Stomach (tissue), 9 donors: ENCODE data around the gene MANF. TPM values are rescaled to one million over a fixed set of nuclear protein-coding genes. Genes with fewer than 3 reads are reported as not detected.
"Not testable (repeated sequence)": the region's sequence is repeated elsewhere in the genome, so short reads cannot be mapped to it uniquely, and the experiment has no call there.

Experiments used
- DNase-seq, 2 donors: peaks; one replicate each; pipeline versions ENCODE4 v3.0.0 to v3.0.0-alpha.2; 2013 to 2019
- H3K27ac ChIP-seq, 5 donors: fragments of 200-600 bp in 4 of 5; sonication (generic) in 4 of 5; one replicate each; pipeline ENCODE4 v1.5.1; 2013 to 2019; ENCODE audit warnings: mild to moderate bottlenecking in 1 of 5, moderate library complexity in 1 of 5
- H3K27me3 ChIP-seq, 3 donors: fragments of 200-600 bp; sonication (generic); one replicate each; pipeline ENCODE4 v1.5.1; 2017 to 2019; ENCODE audit warnings: mixed run types in 1 of 3
- H3K36me3 ChIP-seq, 4 donors: fragments of 200-600 bp; sonication (generic); 1 replicate in 3 of 4; 2 replicates in 1 of 4; pipeline ENCODE4 v1.5.1; 2016 to 2019
- H3K4me1 ChIP-seq, 4 donors: fragments of 200-600 bp; sonication (generic); one replicate each; pipeline ENCODE4 v1.5.1; 2016 to 2019
- H3K4me3 ChIP-seq, 4 donors: fragments of 200-600 bp; sonication (generic) in 3 of 4; one replicate each; pipeline ENCODE4 v1.5.1; 2016 to 2019; ENCODE audit warnings: mild to moderate bottlenecking in 1 of 4
- H3K9me3 ChIP-seq, 4 donors: fragments of 200-600 bp; sonication (generic); one replicate each; pipeline ENCODE4 v1.5.1; 2016 to 2019
- EP300 ChIP-seq: sonication (generic); formaldehyde crosslinking; IDR thresholded peaks from one replicate; pipeline ENCODE4 v1.6.1; 2017; ENCODE audit warnings: antibody characterized with exemption
- POLR2A ChIP-seq, 4 donors: fragments of 450-650 bp; IDR thresholded peaks; one replicate each; pipeline ENCODE4 v1.6.1; 2016; ENCODE audit warnings: antibody characterized with exemption in 4 of 4, control low read depth in 2 of 4, mild to moderate bottlenecking in 1 of 4, moderate library complexity in 1 of 4
- POLR2AphosphoS5 ChIP-seq, 3 donors: sonication (generic); formaldehyde crosslinking; IDR thresholded peaks; one replicate each; pipeline ENCODE4 v1.6.1; 2016; ENCODE audit warnings: antibody characterized with exemption in 3 of 3
- WGBS, 5 donors: extraction: QIAGEN DNeasy Blood & Tissue Kit in 3 of 5; methylation state at CpG; one replicate each; pipeline versions ENCODE4 v1.1.5 to v1.1.7; 2013 to 2018; 5-methylcytosine and 5-hydroxymethylcytosine counted together
- intact Hi-C: fragments of 100-400 bp; cut with DNase I; formaldehyde crosslinking; loops from one replicate; pipeline ENCODE4 v1.15.1; 2023; ENCODE audit warnings: low total_unique reads
- polyA plus RNA-seq, 3 donors: library from polyadenylated mRNA; stranded (reverse); fragments of 200-250 nt; gene quantifications; one replicate each; pipeline ENCODE4 v1.2.3, GENCODE V29; 2013
- total RNA-seq, 5 donors: library from RNA; depleted of rRNA; stranded (reverse); fragments of >200 nt; gene quantifications; one replicate each; pipeline versions ENCODE4 v1.1.0 to v1.2.3, GENCODE V29; 2014 to 2016
- TF ChIP-seq, protein P1 (sequence below), 7 experiments: fragments of 450-650 bp in 4 of 7; fragments of 200-600 bp in 3 of 7; sonication (generic) in 3 of 7; IDR thresholded peaks; one replicate each; pipeline ENCODE4 v1.5.1; 2016 to 2019; ENCODE audit warnings: antibody characterized with exemption in 7 of 7, control low read depth in 2 of 7, mild to moderate bottlenecking in 1 of 7
- donor health status: healthy with polysubstance abuse.
- donor health status: Bipolar disorder and iron deficiency.
- donor health status: healthy.

The MANF gene
- total and polyA plus RNA-seq, 8 donors, result 0.58 to 76.4 (median 31.7) TPM

DNA sequence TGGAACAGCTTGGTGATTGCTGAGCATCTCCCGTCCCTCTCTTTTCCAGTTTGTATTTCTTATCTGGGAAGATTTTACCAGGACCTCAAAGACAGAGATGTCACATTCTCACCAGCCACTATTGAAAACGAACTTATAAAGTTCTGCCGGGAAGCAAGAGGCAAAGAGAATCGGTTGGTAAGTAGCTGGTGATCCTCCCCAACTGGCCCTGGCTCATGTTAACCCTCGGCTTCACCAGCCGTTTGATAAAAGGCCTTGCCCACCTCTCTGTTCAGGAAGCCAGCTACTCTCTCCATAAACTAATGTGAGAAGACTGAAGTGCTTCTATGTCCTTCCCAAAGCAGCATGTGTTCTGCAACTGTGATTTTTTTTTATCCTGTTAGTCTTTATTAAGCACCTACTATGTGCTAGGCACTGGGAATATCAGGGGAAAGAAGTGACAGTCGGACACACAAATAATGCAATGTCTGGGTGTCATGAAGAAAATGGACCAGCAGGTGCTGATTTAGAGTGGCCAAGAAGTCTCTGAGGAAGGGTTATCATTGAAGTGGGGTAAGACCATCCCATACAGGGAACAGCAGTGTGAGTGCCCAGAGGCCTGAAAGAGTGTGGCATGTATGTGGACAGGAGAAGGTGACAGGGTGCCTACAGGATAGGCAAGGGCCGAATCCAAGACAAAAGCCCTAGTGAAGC is 1.2 kb downstream of the MANF start:
- Histone ChIP-seq H3K9me3 (no peaks in the 10 kb centered on the region), H3K27ac (peak overlapping the region; percentile 85 to 97 (median 95)), H3K27me3 (no peaks in the 10 kb centered on the region), H3K4me3 (peak overlapping the region; percentile 84 to 90 (median 88)), H3K4me1 (peaks cover 53 to 70% (median 69%) of the 10 kb centered on the region in 4 donors), H3K36me3 (peaks cover 13 to 26% (median 24%) of the 10 kb centered on the region in 4 donors)
- intact Hi-C loops, result loop anchor here (10.0 kb wide), 1 partner anchor 762 kb away; no protein-coding TSS in a partner anchor
- 15 to 25% (median 20%) methylated on average over 8 of the region's 8 CpGs for WGBS, 5 donors
- TF ChIP-seq POLR2AphosphoS5 (IDR thresholded peaks at IDR 0.05) (no peak), EP300 (no peak), POLR2A (IDR thresholded peaks at IDR 0.05) (no peak)
- TF ChIP-seq, protein P1, sequence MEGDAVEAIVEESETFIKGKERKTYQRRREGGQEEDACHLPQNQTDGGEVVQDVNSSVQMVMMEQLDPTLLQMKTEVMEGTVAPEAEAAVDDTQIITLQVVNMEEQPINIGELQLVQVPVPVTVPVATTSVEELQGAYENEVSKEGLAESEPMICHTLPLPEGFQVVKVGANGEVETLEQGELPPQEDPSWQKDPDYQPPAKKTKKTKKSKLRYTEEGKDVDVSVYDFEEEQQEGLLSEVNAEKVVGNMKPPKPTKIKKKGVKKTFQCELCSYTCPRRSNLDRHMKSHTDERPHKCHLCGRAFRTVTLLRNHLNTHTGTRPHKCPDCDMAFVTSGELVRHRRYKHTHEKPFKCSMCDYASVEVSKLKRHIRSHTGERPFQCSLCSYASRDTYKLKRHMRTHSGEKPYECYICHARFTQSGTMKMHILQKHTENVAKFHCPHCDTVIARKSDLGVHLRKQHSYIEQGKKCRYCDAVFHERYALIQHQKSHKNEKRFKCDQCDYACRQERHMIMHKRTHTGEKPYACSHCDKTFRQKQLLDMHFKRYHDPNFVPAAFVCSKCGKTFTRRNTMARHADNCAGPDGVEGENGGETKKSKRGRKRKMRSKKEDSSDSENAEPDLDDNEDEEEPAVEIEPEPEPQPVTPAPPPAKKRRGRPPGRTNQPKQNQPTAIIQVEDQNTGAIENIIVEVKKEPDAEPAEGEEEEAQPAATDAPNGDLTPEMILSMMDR (IDR thresholded peaks at IDR 0.05), result no peak
- DNase-seq, result no peak

GRCh38 chr3:51386852-51387229 is 1.8 kb downstream of the MANF start:
- DNase-seq, result no peak
- peak overlapping the region; percentile 48 to 97 (median 94) for H3K27ac ChIP-seq
- peaks cover 55 to 73% (median 71%) of the 10 kb centered on the region in 4 donors for H3K4me1 ChIP-seq
- 55 to 78% (median 65%) methylated on average over 5 of the region's 5 CpGs for WGBS, 5 donors
- H3K27me3 ChIP-seq, result no peaks in the 10 kb centered on the region
- H3K36me3 ChIP-seq, result peaks cover 13 to 26% (median 24%) of the 10 kb centered on the region in 4 donors
- TF ChIP-seq POLR2A (IDR thresholded peaks at IDR 0.05), result no peak
- TF ChIP-seq, protein P1 (IDR thresholded peaks at IDR 0.05), result no peak
- TF ChIP-seq POLR2AphosphoS5 (IDR thresholded peaks at IDR 0.05), result no peak
- TF ChIP-seq EP300, result no peak
- H3K4me3 ChIP-seq, result peak overlapping the region; percentile 84 to 90 (median 88)
- H3K9me3 ChIP-seq, result no peaks in the 10 kb centered on the region
- intact Hi-C loops, result loop anchor here (10.0 kb wide), 1 partner anchor 762 kb away; no protein-coding TSS in a partner anchor

- Histone ChIP-seq H3K4me3 (peak overlapping the region in 3 of 4 donors; percentile 85 to 90 (median 90)), H3K4me1 (peaks cover 59 to 77% (median 76%) of the 10 kb centered on the region in 4 donors), H3K27ac (peak overlapping the region; percentile 48 to 97 (median 94)), H3K36me3 (peaks cover 13 to 27% (median 26%) of the 10 kb centered on the region in 4 donors)
- not testable (repeated sequence) for H3K27me3 ChIP-seq, H3K9me3 ChIP-seq
- 32 to 51% (median 37%) methylated on average over 6 of the region's 6 CpGs for WGBS, 5 donors
- intact Hi-C loops, result loop anchor here (10.0 kb wide), 1 partner anchor 762 kb away; no protein-coding TSS in a partner anchor
- peak; percentile 43 to 55 for DNase-seq
- TF ChIP-seq POLR2AphosphoS5 (IDR thresholded peaks at IDR 0.05), result peak in 2 of 3 donors; percentile 12 to 21
These were observed 2.2 kb downstream of the MANF start for GRCh38 chr3:51387281-51387680.

DNA sequence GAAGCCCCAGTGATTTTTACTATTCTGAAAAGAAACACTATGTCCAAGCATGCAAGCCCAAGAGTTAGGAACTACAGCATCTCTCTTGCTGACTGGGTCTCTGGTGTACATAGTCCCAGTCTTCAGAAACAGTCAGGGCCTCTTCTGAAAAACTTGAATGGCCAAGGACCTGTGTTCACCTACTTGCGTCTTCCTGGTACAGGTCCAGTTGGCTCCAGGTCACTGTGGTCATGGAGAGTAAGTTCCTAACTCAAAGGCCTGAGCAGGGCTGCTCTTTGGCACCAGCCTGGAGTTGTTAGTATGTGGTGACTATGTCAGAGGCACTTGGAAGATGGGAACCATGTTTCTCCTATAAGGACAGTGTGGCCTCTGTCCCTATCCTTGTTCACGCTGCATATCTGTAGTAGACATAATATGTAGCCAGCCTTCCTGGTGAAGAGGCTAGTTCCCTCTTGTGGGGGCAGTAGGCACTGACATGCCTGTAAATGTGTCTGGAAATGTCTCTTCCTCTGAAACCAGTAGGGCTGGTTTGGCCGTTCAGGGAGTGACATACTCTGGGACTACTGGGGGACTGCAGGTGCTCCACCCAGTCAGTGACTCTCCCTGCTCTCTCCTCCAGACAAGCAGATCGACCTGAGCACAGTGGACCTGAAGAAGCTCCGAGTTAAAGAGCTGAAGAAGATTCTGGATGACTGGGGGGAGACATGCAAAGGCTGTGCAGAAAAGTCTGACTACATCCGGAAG is 3.4 kb downstream of the MANF start:
- H3K9me3 ChIP-seq, result no peaks in the 10 kb centered on the region
- peak overlapping the region in 2 of 4 donors; percentile 11 to 90 for H3K4me3 ChIP-seq
- H3K27me3 ChIP-seq, result no peaks in the 10 kb centered on the region
- DNase-seq, result peak; percentile 41 to 84
- WGBS, 5 donors, result 38 to 59% (median 47%) methylated on average over 6 of the region's 6 CpGs
- no peak for TF ChIP-seq EP300
- TF ChIP-seq, protein P1 (IDR thresholded peaks at IDR 0.05), result peak in 1 of 7 experiments; percentile 9
- TF ChIP-seq POLR2AphosphoS5 (IDR thresholded peaks at IDR 0.05), result peak in 2 of 3 donors; percentile 20 to 30
- TF ChIP-seq POLR2A (IDR thresholded peaks at IDR 0.05), result no peak
- H3K27ac ChIP-seq, result peak overlapping the region in 4 of 5 donors; percentile 85 to 97 (median 94)
- intact Hi-C loops, result loop anchor here (10.0 kb wide), 1 partner anchor 764 kb away; no protein-coding TSS in a partner anchor
- H3K4me1 ChIP-seq, result peaks cover 71 to 84% (median 81%) of the 10 kb centered on the region in 4 donors
- peaks cover 23 to 39% (median 37%) of the 10 kb centered on the region in 4 donors for H3K36me3 ChIP-seq
